M059J (cell line): ENCODE measurements around the gene STIP1. TPM values are rescaled to one million over a fixed set of nuclear protein-coding genes. Genes with fewer than 3 reads are reported as not detected.
A peak's percentile ranks its signal among the peaks of the same experiment; 100 is the strongest.

Experiments used
- DNase-seq: peaks from one replicate; pipeline ENCODE4 v3.0.0-alpha.2; 2012; ENCODE audit warnings: low read depth
- total RNA-seq: library from RNA; depleted of rRNA; stranded (reverse); fragments of >200 nt; shearing (Covaris generic); gene quantifications from 2 replicates; pipeline ENCODE4 v1.2.3, GENCODE V29; 2014; rRNA removed

The STIP1 gene
- total RNA-seq: 244 and 310 TPM in 2 replicates

GRCh38 chr11:64185693-64186491 is at the start of gene STIP1:
TSS of gene STIP1 (plus strand) at chr11:64186171. CDS start at chr11:64186262, 91 bp downstream.
- peak; percentile 100 for DNase-seq

- no peak for DNase-seq
These were observed 49.1 kb upstream of the STIP1 start for GRCh38 chr11:64136765-64137441.

GRCh38 chr11:64138398-64138797 is 47.6 kb upstream of the STIP1 start:
- DNase-seq: no peak

- DNase-seq: no peak
These were observed 46.9 kb upstream of the STIP1 start for GRCh38 chr11:64139049-64139448.

- DNase-seq: no peak
These were observed 45.9 kb upstream of the STIP1 start for GRCh38 chr11:64140082-64140481.

- DNase-seq: peak; percentile 37
These were observed 44.7 kb upstream of the STIP1 start for GRCh38 chr11:64141081-64141783.

GRCh38 chr11:64144587-64145472 is 41.1 kb upstream of the STIP1 start:
- no peak for DNase-seq

GRCh38 chr11:64146036-64146955 is 39.7 kb upstream of the STIP1 start:
- peak; percentile 31 for DNase-seq

- peak; percentile 66 for DNase-seq
These were observed 37.6 kb upstream of the STIP1 start for GRCh38 chr11:64148226-64148916.

- no peak for DNase-seq
These were observed 36.9 kb upstream of the STIP1 start for GRCh38 chr11:64148917-64149617.

GRCh38 chr11:64150051-64150450 is 35.9 kb upstream of the STIP1 start:
- DNase-seq: no peak

- no peak for DNase-seq
These were observed 35.3 kb upstream of the STIP1 start for GRCh38 chr11:64150481-64151239.

GRCh38 chr11:64151337-64151736 is 34.6 kb upstream of the STIP1 start:
- no peak for DNase-seq

- DNase-seq: peak; percentile 51
These were observed 32.9 kb upstream of the STIP1 start for GRCh38 chr11:64152841-64153691.

- no peak for DNase-seq
These were observed 32.2 kb upstream of the STIP1 start for GRCh38 chr11:64153812-64154211.

GRCh38 chr11:64156235-64157011 is 29.5 kb upstream of the STIP1 start:
- DNase-seq: no peak
